Omental fat pad (tissue), 4 donors: ENCODE results near the gene FANCE. TPM values are rescaled to one million over a fixed set of nuclear protein-coding genes. Genes with fewer than 3 reads are reported as not detected.

ENCODE experiments used
- ATAC-seq: fragments of 150-250 bp; one replicate; pipeline ENCODE4 v1.9.1; 2016; ENCODE audit warnings: mild to moderate bottlenecking, moderate library complexity; ENCODE audit not compliant: low FRiP score
- DNase-seq: peaks from one replicate; pipeline ENCODE4 v3.0.0-alpha.2; 2019; ENCODE audit warnings: low spot score
- CTCF ChIP-seq, 3 donors: fragments of 450-650 bp; IDR thresholded peaks; one replicate each; pipeline ENCODE4 v1.5.1; 2016 to 2017; ENCODE audit warnings: antibody characterized with exemption in 3 of 3, mild to moderate bottlenecking in 3 of 3, moderate library complexity in 2 of 3
- total RNA-seq, 4 donors: library from RNA; depleted of rRNA; stranded (reverse); fragments of >200 nt; gene quantifications; one replicate each; pipeline ENCODE4 v1.1.0, GENCODE V29; 2016

Gene FANCE
- total RNA-seq, 4 donors from 2014 or later = 1.9 to 9.6 (median 5.4) TPM

- DNase-seq = no peak
- no peak for TF ChIP-seq CTCF (IDR thresholded peaks at IDR 0.05)
- ATAC-seq = no peak
Observed at GRCh38 chr6:35419961-35420360, 32.2 kb upstream of the FANCE start.

DNA sequence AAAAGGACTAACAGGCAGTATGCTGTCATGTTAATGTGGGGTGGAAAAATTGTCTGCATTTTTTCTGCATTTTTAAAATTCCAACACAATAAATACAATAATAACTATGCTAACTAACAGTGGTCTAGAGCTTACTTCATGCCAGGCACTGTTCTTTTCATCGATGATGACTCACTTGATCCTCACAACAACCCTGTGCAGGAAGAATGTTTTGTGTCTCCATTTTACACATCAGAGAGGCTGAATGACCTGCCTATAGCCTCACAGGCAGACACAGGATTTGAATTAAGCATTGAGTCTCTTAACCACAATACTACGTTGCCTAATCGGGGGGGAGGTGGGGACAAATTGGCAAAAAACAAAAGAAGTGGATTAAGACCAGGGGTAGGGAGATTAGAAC is 26.9 kb upstream of the FANCE start:
- DNase-seq = no peak
- no peak for TF ChIP-seq CTCF (IDR thresholded peaks at IDR 0.05)
- peak; percentile 38 for ATAC-seq

DNA sequence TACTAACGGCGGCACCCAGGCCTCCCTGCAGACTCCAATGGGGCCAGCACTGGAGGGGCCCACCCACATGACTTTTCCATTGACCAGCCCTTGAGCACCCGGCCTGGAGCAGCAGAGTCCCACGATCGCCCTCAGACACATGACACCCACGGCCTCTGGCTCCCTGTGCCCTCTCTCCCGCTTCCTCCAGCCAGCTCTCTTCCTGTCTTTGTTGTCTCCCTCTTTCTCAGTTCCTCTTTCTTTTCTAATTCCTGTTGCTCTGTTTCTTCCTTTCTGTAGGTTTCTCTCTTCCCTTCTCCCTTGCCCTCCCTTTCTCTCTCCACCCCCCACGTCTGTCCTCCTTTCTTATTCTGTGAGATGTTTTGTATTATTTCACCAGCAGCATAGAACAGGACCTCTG is 26.1 kb upstream of the FANCE start:
- DNase-seq = no peak
- no peak for ATAC-seq
- TF ChIP-seq CTCF (IDR thresholded peaks at IDR 0.05) = no peak

- DNase-seq (no peak), ATAC-seq (no peak)
- TF ChIP-seq CTCF (IDR thresholded peaks at IDR 0.05) = no peak
Observed at GRCh38 chr6:35427435-35427834, 24.7 kb upstream of the FANCE start.

GRCh38 chr6:35427851-35428321 is 24.3 kb upstream of the FANCE start:
- DNase-seq (no peak), ATAC-seq (no peak)
- no peak for TF ChIP-seq CTCF (IDR thresholded peaks at IDR 0.05)

DNA sequence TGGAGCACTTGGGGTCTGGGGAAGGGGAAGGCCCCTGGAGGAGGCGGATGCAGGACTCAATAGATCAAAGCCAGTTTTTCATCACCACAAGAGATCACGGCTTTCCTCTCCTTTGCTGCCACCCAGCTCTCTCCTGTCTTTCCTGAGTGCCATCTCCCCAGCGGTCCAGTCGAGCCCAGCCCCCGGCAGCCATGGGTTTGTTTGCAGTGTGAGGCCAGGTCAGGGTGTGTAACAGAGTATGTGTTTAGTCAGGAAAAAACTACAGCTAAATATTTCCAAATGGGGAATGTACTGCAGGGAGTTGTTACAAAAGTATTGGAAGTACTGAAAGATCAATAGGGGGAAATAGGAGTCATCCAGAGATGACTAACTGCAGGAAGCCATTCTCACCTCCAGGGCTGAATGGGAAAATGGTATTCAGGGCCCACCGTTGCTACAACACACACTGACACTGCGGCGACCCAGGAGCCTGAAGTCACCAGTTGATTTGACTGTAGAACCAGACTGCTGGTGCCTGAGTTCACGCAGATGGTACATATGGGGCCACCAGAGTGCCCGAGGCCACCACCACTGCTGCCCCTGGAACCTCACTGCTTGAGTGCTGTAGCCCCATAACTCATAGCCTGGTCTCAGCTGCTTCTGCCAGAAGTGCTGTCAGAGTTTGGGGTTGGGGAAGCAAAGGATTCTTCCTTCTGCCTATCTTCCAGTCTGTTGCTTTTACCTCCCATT is 23.6 kb upstream of the FANCE start:
- DNase-seq = no peak
- no peak for ATAC-seq
- no peak for TF ChIP-seq CTCF (IDR thresholded peaks at IDR 0.05)

- ATAC-seq (no peak), DNase-seq (no peak)
- TF ChIP-seq CTCF (IDR thresholded peaks at IDR 0.05) = no peak
Observed at GRCh38 chr6:35429463-35429862, 22.7 kb upstream of the FANCE start.
